Stimulated activated CD4-positive, alpha-beta T cell treated with anti-CD3 and anti-CD28 coated beads, TNF-alpha, amount 100 ng/mL, for 48 hours (primary cell): Measurements from ENCODE around the gene MARF1.
"Not testable (repeated sequence)": the region's sequence is repeated elsewhere in the genome, so short reads cannot be mapped to it uniquely, and the experiment has no call there.

Experiments
- DNase-seq, 3 donors: peaks; one replicate each; pipeline ENCODE4 v3.0.0-alpha.2; 2020; ENCODE audit warnings: low read depth in 3 of 3

The MARF1 gene

GRCh38 chr16:15631730-15632409 lies 11.1 kb downstream of the MARF1 start:
- no peak for DNase-seq

- DNase-seq, result no peak
Measured at GRCh38 chr16:15621889-15622288, 21.1 kb downstream of the MARF1 start.

GRCh38 chr16:15621456-15621855 lies 21.5 kb downstream of the MARF1 start:
- no peak for DNase-seq

GRCh38 chr16:15620611-15621195 lies 22.3 kb downstream of the MARF1 start:
- no peak for DNase-seq

GRCh38 chr16:15618392-15618791 lies 24.6 kb downstream of the MARF1 start:
- DNase-seq, result no peak

GRCh38 chr16:15617901-15618300 lies 25.1 kb downstream of the MARF1 start:
- DNase-seq, result no peak

- no peak for DNase-seq
Measured at GRCh38 chr16:15616475-15617165, 26.3 kb downstream of the MARF1 start.

- no peak for DNase-seq
Measured at GRCh38 chr16:15616012-15616411, 26.9 kb downstream of the MARF1 start.

GRCh38 chr16:15613676-15614075 lies 29.3 kb downstream of the MARF1 start:
- DNase-seq, result no peak

- DNase-seq, result no peak
Measured at GRCh38 chr16:15611610-15612009, 31.3 kb downstream of the MARF1 start.

- DNase-seq, result no peak
Measured at GRCh38 chr16:15610369-15610871, 32.5 kb downstream of the MARF1 start.

- no peak for DNase-seq
Measured at GRCh38 chr16:15609286-15609649, 33.7 kb downstream of the MARF1 start.

- no peak for DNase-seq
Measured at GRCh38 chr16:15608398-15609285, 34.3 kb downstream of the MARF1 start.

- no peak for DNase-seq
Measured at GRCh38 chr16:15607700-15608396, 35.1 kb downstream of the MARF1 start.

- DNase-seq, result not testable (repeated sequence)
Measured at GRCh38 chr16:15607221-15607699, 35.7 kb downstream of the MARF1 start.

GRCh38 chr16:15606518-15607220 lies 36.3 kb downstream of the MARF1 start:
- DNase-seq, result no peak

- DNase-seq, result no peak
Measured at GRCh38 chr16:15605839-15606517, 37.0 kb downstream of the MARF1 start.

- DNase-seq, result no peak
Measured at GRCh38 chr16:15604460-15605440, 38.2 kb downstream of the MARF1 start.
